IPS DF 4.7 (cell line): Measurements from ENCODE around the gene TMPRSS13.
A peak's percentile ranks its signal among the peaks of the same experiment; 100 is the strongest.

Experiments
- DNase-seq: peaks from one replicate; pipeline ENCODE4 v3.0.0-alpha.2; 2013; ENCODE audit warnings: low spot score; ENCODE audit errors: extremely low read depth

Gene TMPRSS13

GRCh38 chr11:117914398-117914761, 14.8 kb downstream of the TMPRSS13 start:
- no peak for DNase-seq

- DNase-seq, result no peak
Measured at GRCh38 chr11:117913736-117914397, 15.3 kb downstream of the TMPRSS13 start.

- DNase-seq, result no peak
Measured at GRCh38 chr11:117912497-117912896, 16.7 kb downstream of the TMPRSS13 start.

GRCh38 chr11:117911694-117912093, 17.5 kb downstream of the TMPRSS13 start:
- DNase-seq, result no peak

- DNase-seq, result no peak
Measured at GRCh38 chr11:117910941-117911655, 18.1 kb downstream of the TMPRSS13 start.

- DNase-seq, result no peak
Measured at GRCh38 chr11:117910525-117910924, 18.7 kb downstream of the TMPRSS13 start.

GRCh38 chr11:117909611-117910382, 19.4 kb downstream of the TMPRSS13 start:
- DNase-seq, result no peak

- no peak for DNase-seq
Measured at GRCh38 chr11:117908959-117909610, 20.1 kb downstream of the TMPRSS13 start.

- no peak for DNase-seq
Measured at GRCh38 chr11:117908109-117908895, 20.9 kb downstream of the TMPRSS13 start.

- peak; percentile 62 for DNase-seq
Measured at GRCh38 chr11:117907276-117908108, 21.7 kb downstream of the TMPRSS13 start.

GRCh38 chr11:117906710-117907109, 22.5 kb downstream of the TMPRSS13 start:
- no peak for DNase-seq

GRCh38 chr11:117906126-117906525, 23.1 kb downstream of the TMPRSS13 start:
- no peak for DNase-seq

- DNase-seq, result no peak
Measured at GRCh38 chr11:117905524-117905923, 23.7 kb downstream of the TMPRSS13 start.

- DNase-seq, result no peak
Measured at GRCh38 chr11:117903505-117904382, 25.5 kb downstream of the TMPRSS13 start.

GRCh38 chr11:117902001-117902845, 27.0 kb downstream of the TMPRSS13 start:
- DNase-seq, result no peak

GRCh38 chr11:117901601-117902000, 27.6 kb downstream of the TMPRSS13 start:
- no peak for DNase-seq

- no peak for DNase-seq
Measured at GRCh38 chr11:117900720-117901440, 28.3 kb downstream of the TMPRSS13 start.
